GM21381 (cell line): ENCODE results near the gene RIOK1.

ENCODE experiments used
- ATAC-seq: cut with Tn5 transposase; IDR thresholded peaks from one replicate; pipeline ENCODE4 v1.9.1; 2021; ENCODE audit warnings: mild to moderate bottlenecking, moderate library complexity; ENCODE audit not compliant: unreplicated experiment

RIOK1 gene

DNA sequence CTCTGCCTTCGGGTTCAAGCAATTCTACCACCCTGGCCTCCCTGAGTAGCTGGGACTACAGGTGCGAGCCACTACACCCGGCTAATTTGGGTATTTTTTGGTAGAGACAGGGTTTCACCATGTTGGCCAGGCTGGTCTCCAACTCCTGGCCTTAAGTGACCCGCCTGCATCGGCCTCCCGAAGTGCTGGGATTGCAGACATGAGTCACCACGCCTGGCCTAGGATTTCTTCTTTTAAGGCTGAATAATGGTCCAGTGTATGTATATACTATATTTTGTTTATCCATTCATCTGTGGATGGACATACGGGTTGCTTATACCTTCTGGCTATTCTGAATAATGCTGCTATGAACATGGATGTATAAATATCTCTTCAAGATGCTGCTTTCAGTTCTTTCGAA lies 17.1 kb downstream of the RIOK1 start:
- no peak for ATAC-seq

DNA sequence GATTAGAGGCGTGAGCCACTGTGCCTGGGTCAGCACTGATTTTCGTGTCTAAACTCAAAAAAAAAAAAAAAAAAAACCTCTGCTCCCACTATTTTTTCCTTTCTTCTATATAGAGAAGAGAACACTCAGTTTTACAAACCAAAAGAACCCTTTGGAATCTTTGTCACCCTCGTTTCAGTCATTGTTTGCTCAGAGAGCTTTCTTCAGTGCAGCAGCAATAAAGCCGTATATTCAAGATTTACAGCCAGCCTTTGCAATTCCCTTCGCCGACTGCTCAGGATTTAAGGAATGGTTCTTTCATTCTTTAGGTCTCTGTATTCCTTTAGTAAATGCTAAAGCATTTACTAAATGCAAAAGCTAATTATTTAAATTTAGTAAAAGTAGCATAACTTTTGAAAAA lies 20.1 kb downstream of the RIOK1 start:
- ATAC-seq = no peak

DNA sequence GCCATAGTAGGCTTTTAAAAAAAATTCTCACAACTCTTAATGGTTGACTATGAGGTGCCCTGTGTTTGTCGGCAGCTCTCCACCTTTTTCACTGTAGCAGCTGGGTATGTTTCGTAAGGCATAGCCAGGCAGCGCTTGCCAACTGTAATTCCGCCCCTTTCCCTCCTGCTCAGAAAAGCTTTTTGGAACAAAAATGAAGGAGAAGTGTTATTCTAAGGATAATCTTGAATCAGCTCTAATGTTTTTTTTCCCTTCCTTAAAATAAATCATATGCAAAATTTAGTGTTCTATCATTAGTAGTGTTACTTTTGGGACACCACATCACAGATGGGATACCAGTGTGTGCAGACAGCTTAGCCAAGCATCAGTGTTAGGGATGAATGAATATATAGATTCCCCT lies 21.2 kb downstream of the RIOK1 start:
- no peak for ATAC-seq

DNA sequence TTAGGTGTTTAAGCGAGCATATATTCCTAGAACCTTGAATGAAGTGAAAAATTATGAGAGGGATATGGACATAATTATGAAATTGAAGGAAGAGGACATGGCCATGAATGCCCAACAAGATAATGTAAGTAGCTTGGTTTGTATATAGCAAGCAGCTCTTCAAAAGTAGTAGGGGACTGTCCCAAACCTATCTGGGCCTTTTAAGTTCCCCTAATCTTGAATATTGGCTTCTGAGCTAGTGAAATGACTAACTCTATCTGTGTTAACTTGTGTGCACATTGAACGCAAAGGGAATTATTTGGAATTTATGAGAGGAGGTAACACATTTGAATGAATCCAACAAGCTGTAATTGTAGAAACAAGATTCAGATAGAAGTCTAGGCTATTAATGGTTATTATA lies 21.7 kb downstream of the RIOK1 start:
- ATAC-seq = no peak

DNA sequence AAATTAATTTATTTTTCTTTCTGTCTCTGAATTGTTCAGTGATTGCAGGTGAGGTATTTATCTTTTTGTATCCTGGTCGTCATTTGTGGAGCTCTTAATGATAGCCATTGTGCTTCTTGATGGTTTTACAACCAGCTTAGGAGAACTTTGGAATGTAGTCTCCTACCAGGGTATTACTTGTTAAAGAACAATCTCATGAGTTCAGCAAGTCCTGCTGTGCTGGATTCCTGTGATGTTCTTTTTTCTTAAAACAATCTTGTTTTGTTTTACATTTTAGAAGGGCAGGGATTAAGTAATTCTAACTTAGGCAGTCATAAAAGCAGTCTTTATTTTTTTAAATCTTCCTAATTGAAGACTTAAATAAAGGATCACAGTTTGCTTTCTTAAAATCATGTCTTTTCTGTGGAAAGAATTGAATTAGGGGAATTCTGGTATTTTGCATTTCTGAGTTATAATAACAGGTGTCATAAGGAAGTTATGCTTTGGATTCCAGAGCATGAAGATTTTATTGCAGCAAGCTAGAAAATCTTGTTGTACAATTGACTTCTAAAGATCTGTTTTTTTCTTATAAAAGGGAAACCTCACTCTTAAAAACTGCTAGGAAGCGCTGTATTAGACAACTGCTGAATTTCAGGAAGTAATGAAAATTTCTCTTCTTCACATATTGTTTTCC lies 23.7 kb downstream of the RIOK1 start:
- no peak for ATAC-seq

DNA sequence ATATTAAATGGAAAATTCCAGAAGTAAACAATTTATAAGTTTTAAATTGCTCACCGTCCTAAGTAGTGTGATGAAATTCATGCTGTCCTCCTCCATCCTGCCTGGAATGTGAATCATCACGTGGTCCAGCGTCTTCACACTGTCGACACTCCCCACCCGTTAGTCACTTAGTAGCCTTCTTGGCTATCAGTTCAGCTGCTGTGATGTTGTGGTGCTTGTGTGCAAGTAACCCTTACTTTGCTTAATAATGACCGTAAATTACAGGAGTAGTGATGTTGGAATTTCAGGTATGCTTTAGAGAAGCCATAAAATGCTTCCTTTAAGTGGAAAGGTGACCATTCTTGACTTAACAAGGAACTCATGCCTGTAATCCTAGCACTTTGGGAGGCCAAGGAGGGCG lies 25.2 kb downstream of the RIOK1 start:
- no peak for ATAC-seq

DNA sequence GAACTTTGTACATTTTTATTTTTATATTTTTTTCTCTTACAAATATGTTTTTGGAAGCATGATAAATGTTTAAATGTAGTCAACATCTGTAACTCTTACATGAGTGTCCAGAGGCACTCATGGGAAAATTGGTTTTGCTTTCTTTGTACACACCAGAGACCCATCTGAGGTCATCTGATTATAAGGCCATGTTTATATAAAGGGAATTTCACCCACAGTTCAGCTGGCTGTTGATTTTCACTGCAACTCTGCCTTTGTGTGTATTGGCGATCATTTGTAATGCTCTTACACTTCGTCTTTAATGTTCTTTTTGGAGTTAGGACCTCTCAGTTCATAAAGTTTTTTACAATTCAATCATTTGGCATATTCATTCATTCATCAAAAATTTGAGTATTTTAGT lies 28.1 kb downstream of the RIOK1 start:
- no peak for ATAC-seq

DNA sequence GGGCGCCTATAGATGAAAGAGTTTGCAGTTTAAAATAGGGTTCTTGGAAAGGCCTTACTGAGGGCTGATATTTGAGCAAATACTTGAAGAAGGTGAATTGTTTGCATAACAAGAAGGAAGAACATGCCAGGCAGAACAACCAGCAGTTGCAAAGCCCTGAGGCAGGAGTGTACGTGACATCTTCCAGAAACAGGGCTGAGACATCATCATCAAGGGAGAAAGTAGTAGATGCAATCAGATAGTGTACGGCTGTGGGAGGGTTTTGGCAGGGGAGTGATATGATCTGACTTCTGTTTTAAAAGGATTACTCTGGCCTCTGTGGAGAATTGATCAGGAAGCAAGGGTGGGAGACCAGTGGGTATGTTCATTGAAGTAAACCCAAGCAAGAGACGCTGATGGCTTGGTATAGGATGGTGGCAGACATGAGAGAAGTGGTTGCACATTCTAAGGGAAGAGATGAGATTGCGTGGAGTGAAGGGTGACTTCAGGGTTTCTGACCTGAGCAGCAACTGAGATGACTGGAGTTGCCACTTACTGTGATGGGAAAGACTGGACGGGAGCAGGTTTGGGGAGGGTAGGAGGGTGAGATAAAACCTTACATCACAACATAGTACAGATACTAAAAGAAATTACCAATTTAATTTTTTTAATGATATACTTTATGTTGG lies 28.8 kb downstream of the RIOK1 start:
- ATAC-seq = no peak

DNA sequence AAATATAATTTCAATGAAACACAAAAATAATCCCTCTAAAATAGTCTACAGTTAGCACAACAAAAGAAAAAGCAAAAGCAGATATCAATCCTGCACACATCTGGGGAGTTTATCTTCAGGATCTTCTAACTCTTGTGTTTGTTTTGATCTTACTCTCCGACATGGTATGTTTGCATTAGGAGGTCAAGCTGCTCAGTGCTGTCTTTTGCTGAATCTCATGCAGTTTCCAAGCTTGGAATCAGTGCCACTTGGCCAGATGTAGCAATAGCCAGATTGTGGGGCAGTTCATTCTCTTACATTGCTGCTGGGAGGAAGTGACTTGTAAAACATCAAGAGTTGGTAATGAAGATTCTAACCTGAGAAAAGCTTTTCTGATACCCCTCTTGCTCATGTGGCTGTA lies 29.5 kb downstream of the RIOK1 start:
- ATAC-seq = no peak

DNA sequence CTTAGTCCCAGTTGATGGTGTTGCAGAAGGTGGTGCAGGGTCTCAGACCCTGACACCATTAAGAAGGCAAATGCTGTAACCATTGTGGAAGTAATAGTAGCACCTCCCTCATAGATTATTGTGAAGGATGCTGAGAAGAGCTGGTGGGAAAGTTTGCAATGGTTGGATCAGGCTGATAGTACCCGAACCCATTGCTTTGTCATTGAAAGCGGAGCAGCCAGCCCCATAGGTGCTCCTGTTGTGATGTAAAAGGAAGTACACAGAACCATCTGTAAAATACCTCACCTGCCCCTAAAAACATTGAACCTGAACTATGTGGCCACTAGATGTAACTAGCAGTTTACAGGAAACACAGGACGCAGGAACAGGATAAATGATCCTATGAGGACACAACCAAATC lies 31.5 kb downstream of the RIOK1 start:
- ATAC-seq = no peak

DNA sequence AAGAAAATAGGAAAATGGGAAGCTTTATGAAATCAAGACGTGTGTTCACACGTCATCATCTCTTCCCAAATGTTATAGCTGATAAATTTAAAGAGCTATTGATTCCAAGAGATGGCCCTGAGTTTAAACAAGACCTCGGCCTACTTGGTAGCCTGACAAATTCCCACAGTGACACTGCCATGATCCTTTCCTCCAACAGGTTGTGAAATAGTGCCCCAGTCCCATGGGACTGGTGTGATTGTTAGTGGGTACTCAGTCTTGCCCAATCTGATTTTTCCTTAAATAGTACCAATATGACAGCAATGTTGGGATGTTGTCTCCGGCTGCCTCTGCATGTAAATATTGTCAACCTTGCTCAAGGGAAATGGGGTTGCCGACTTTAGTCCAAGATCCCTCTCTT lies 34.5 kb downstream of the RIOK1 start:
- ATAC-seq = no peak

DNA sequence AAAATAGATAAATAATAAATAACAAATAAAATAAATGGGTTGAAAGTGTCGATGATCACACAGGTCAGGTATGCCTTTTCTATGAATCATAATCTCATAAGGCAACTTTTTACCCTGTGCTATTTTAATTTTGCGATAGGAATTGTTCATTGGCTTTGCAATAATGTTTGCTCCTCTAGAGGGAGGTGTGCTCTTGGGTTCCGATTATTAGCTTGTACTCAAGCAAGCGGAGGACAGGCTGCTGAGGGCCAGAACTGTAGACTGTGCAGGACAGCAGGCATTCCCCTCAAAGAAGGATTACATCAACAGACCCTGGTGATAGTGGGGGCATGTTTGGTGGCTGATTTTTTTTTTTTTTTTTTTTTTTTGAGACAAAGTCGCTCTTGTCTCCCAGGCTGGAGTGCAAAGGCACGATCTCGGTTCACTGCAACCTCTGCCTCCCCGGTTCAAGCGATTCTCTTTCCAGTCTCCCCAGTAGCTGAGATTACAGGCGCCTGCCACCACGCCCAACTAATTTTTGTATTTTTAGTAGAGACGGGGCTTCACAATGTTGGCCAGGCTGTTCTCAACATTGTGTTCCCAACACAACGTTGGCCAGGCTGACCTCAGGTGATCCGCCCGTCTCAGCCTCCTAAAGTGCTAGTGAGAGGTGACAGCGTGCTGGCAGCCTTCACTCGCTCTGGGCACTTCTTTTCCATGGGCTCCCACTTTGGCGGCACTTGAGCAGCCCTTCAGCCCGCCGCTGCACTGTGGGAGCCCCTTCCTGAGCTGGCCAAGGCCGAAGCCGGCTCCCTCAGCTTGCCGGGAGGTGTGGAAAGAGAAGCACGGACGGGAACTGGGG lies 35.6 kb downstream of the RIOK1 start:
- ATAC-seq = no peak

DNA sequence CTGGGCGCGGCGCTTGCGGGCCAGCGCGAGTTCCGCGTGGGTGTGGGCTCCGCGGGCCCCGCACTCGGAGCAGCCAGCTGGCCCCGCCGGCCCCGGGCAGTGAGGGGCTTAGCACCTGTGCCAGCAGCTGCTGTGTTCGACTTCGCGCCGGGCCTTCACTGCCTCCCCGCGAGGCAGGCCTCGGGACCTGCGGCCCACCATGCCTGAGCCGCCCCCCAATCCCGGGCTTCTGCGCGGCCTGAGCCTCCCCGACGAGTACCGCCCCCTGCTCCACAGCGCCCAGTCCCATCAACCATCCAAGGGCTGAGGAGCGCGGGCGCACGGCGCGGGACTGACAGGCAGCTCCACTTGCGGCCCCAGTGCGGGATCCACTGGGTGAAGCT lies 36.2 kb downstream of the RIOK1 start:
- ATAC-seq = no peak

DNA sequence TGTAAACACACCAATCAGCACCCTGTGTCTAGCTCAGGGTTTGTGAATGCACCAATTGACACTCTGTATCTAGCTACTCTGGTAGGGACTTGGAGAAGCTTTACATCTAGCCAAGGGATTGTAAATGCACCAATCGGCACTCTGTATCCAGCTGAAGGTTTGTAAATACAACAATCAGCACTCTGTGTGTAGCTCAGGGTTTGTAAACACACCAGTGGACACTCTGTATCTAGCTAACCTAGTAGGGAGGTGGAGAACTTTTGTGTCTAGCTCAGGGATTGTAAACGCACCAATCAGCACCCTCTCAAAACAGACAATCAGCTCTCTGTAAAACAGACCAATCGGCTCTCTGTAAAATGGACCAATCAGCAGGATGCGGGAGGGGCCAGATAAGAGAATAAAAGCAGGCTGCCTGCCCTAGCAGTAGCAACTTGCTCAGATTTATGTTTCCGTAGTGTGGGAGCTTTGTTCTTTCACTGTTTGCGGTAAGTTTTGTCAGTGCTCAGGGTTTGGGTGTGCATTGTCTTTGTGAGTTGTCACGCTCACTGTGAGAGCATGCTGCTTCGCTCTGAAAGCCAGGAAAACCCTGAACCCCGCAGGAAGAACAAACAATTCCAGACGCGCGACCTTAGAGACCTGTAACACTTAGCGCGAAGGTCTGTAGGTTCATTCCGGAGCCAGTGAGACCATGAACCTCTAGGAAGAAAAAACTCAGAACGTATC lies 37.0 kb downstream of the RIOK1 start:
- ATAC-seq = no peak

DNA sequence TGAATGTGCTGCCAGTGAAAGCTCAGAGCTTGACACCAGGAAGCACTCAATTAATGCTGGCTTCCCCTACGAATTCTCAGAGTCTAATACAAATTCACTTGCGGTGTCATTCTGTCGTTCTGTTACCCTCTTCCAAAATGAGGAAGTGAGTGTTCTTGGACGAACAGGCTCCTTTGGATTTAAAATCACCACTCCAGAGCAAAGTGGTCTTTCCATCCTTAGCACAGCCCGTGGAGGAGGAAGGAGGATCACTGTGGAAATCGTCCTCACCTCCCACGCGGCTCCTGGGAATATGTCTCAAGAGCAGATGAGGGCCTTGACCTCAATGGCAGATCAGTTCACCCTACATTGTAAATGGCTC lies 41.7 kb downstream of the RIOK1 start:
- no peak for ATAC-seq

DNA sequence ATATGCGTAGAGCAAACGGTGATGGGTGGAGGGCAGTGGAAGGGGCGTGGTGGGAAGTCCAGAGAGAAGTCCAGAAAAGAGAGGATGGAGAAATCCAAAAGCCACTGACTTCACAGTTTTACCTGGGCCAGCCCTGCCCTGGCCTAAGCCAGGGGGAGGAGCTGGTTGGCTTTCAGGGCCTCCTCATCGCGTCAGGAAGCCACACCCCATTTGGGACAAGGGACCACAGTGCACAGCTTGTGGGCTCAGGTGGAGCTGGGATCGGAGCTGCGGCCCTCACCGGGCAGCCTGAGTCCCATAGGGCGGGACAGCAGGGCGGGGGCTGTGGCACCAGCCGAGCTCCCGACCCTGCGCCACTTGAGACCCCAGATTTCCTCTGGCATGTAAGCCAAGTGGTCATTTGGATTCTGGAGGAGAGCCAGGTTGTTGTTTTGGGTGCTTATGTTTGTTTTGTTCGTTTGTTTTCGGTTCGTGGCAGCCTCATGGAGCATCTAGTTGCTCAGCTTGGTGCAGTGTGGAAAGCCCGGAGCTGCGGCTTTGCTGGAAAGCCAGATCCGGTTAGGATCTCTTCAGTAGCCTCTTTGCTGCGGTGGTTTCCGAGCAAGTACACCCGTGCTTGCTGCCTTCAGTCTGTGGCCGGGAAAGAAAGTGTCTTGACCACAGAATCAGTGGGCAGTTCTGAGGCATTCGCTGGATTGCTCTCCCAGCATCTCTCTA lies 42.2 kb downstream of the RIOK1 start:
- no peak for ATAC-seq

DNA sequence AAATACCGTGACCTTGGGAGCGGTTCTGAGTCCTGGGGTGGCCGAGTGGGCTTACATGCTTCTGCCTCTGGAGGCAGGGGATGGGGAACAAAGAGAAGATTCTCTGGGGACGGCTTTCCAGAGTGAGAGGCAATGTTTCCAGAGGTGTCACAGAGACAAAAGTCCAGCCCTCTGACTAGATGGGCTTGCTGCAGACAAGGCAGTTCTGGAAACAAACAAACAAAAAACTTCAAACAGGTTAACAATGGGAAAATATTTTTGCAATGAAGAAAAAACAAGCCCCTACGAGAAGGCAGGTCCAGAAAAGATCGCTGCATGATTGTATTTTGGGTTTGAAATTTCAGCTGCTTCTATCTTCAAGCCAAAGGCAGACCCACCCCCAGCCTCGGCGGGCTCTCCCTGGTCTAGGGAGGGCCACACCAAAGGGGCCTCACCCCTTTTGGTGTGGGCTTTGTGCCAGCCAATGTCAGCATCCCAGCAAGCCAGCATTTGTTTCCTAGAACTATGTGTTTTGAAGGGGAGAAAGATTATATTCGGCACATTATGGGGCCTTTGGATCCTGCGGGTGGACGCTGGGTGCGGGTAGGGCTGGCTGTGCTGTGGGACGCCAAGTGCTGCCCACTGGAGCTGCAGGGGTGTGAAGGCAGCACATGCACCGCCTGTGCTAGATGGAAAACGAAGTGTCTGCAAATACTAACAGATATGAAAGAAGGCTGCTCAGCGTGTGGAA lies 42.9 kb downstream of the RIOK1 start:
- no peak for ATAC-seq

DNA sequence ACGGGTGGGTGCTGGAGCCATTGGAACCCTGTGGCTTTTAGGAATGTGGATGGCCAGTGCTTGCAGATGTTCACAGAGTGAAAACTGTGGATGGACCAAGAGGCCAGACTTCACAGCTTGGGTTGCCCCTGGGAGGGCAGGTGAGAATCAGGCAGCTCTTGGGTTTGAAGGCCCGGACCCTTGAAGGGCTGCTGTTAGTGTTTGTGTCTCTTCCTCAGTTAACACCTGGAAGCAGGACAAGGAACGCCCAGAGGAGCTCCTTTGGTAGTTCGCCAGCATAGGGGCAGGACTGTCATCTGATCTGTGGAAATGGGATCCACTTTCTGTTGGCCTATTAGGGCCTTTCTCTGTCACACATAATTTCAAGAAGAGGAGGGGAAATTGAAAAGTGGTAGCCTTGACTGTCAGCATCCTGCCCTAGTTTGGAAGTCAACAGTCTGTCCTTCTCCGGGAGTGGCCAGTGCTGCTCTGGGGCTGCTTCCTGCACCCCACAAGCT lies 43.6 kb downstream of the RIOK1 start:
- no peak for ATAC-seq

DNA sequence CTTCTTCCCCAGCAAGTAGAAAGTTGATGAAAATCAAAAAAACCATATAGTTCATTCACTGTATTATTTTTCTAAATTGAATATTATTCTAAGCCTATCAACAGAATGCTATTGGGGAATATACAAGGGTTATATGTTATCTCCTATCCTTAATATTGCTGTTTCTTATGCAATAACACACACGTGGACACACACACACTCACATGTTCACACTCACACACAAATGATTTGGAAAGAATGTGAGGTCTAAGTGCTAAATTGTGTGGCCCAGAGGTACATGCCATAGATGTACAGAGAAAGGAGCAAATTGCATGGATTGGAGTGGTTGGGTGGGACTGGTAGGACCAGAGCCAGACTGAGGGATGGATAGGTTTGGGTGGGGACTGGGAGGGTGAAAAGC lies 45.1 kb downstream of the RIOK1 start:
- ATAC-seq = no peak

DNA sequence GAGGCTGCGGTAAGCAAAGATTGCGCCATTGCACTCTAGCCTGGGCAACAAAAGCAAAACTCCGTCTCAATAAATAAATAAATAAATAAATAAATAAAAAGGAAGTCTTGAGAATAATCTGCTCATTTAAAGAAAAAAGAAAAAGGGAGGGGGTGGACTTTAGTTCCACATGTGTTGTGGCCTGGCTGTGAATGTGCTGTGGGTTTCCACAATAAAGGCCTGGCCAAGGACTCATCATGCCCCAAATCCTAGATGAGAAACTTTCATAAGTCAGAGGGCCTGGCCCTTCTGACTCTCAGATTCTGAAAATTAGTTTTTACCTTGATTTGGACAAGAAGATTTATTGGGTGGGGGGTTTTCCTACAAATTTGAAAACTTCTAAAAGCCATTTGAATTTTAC lies 48.4 kb downstream of the RIOK1 start:
- ATAC-seq = no peak
